ENCODE results near the gene UBE2I.

Gene UBE2I

DNA sequence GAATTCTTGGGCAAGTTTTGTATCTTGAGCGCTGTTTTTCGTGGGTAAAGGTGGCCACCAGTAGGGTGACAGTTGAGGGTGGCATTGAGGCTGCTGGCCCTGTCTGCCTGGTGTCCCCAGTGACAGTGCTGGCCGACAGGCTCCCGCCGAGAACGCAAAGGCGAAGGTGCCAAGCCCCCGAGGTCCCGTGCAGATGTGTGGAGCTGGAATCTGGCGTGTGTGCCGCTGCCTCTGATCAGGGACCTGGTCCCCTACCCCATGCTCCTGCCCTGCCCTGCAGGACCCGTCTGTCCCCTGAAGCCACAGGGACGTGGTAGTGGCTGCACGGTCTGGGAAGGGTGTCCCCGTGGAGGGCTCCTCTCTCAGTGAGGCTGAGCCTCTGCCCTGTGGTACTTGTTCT lies 3.5 kb downstream of the UBE2I start:
- Histone ChIP-seq H3K9me3 (ENCODE audit: control insufficient read depth, low read length) (no peaks in the 10 kb centered on the region), H3K27ac (ENCODE audit: insufficient read depth, low read depth, low read length, poor library complexity, severe bottlenecking) (no peak overlapping the region), H3K4me1 (ENCODE audit: control insufficient read depth, insufficient read depth, low read length) (peaks cover 12% of the 10 kb centered on the region), H3K4me3 (ENCODE audit: insufficient read depth, low read depth, low read length) (no peak overlapping the region), H3K36me3 (ENCODE audit: control insufficient read depth, insufficient read depth, low read length) (peaks cover 48% of the 10 kb centered on the region), H3K27me3 (ENCODE audit: control insufficient read depth, insufficient read depth, low read length, poor library complexity, severe bottlenecking) (no peaks in the 10 kb centered on the region)
- WGBS, 2 experiments, result 96% methylated on average over 15 of the region's 15 CpGs

DNA sequence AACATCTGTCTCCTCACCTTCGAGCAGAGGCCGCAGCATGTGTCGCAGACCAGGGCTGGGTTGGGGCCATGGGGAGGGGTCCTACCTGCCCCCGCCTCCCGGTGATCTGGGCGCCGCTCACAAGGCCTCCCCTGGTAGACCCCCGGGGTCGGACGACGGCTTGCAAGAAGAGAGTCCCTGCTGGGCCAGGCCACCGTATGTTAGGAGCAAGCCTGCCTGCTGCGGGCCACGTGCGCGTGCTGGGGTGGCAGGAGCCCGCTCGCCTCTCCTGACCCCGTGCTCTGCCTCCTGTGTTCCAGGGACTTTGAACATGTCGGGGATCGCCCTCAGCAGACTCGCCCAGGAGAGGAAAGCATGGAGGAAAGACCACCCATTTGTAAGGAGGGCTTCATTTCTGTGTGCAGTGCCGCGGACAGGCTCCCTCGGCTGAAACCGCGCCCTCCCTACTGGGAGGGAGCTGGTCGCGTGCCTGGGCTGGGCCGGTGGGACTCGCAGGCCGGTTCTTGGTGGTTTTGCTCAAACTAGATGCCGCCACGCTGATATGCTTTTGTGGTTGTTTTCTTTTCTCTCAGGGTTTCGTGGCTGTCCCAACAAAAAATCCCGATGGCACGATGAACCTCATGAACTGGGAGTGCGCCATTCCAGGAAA lies 4.4 kb downstream of the UBE2I start:
- Histone ChIP-seq H3K36me3 (ENCODE audit: control insufficient read depth, insufficient read depth, low read length) (peaks cover 57% of the 10 kb centered on the region), H3K4me1 (ENCODE audit: control insufficient read depth, insufficient read depth, low read length) (peaks cover 12% of the 10 kb centered on the region), H3K27me3 (ENCODE audit: control insufficient read depth, insufficient read depth, low read length, poor library complexity, severe bottlenecking) (no peaks in the 10 kb centered on the region), H3K9me3 (ENCODE audit: control insufficient read depth, low read length) (no peaks in the 10 kb centered on the region), H3K27ac (ENCODE audit: insufficient read depth, low read depth, low read length, poor library complexity, severe bottlenecking) (no peak overlapping the region), H3K4me3 (ENCODE audit: insufficient read depth, low read depth, low read length) (no peak overlapping the region)
- 93% methylated on average over 38 of the region's 38 CpGs for WGBS, 2 experiments

DNA sequence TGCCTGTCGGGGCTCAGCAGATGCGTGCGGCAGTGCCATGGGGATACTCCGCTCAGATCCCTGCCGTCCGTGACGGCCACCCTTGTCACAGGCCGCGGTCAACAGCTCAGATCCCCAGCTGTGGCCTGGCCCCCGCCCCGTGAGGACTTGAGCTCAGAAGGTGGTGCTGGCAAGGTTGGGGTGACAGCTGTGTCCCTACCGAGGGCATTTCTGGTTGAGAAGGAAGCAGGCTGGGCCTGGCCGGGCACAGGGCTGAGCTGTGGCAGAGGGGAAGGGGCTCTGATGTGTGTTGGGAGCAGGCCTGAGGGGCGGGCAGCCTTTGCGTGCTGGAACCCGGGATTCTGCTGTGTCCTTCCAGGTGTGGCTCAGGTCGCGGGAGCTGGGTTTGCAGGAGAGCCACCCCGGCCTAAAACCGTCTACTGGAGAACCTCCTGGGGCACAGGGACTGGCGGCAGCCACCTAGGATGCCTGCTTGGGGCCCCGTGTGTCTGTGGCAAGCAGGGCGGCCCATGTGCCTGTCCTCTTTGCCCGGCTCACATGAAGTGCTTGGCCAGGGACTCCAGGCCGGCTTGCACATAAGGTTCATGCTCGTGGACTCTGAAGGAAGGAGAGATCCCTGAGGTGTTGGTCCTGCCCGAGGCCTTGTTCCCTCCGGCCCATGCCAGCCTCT lies 5.1 kb downstream of the UBE2I start:
- peaks cover 12% of the 10 kb centered on the region for H3K4me1 ChIP-seq (ENCODE audit: control insufficient read depth, insufficient read depth, low read length)
- H3K4me3 ChIP-seq (ENCODE audit: insufficient read depth, low read depth, low read length), result no peak overlapping the region
- no peaks in the 10 kb centered on the region for H3K27me3 ChIP-seq (ENCODE audit: control insufficient read depth, insufficient read depth, low read length, poor library complexity, severe bottlenecking)
- WGBS, 2 experiments, result 96 to 97% methylated on average over 28 of the region's 28 CpGs
- H3K27ac ChIP-seq (ENCODE audit: insufficient read depth, low read depth, low read length, poor library complexity, severe bottlenecking), result no peak overlapping the region
- H3K36me3 ChIP-seq (ENCODE audit: control insufficient read depth, insufficient read depth, low read length), result peaks cover 63% of the 10 kb centered on the region
- H3K9me3 ChIP-seq (ENCODE audit: control insufficient read depth, low read length), result no peaks in the 10 kb centered on the region

DNA sequence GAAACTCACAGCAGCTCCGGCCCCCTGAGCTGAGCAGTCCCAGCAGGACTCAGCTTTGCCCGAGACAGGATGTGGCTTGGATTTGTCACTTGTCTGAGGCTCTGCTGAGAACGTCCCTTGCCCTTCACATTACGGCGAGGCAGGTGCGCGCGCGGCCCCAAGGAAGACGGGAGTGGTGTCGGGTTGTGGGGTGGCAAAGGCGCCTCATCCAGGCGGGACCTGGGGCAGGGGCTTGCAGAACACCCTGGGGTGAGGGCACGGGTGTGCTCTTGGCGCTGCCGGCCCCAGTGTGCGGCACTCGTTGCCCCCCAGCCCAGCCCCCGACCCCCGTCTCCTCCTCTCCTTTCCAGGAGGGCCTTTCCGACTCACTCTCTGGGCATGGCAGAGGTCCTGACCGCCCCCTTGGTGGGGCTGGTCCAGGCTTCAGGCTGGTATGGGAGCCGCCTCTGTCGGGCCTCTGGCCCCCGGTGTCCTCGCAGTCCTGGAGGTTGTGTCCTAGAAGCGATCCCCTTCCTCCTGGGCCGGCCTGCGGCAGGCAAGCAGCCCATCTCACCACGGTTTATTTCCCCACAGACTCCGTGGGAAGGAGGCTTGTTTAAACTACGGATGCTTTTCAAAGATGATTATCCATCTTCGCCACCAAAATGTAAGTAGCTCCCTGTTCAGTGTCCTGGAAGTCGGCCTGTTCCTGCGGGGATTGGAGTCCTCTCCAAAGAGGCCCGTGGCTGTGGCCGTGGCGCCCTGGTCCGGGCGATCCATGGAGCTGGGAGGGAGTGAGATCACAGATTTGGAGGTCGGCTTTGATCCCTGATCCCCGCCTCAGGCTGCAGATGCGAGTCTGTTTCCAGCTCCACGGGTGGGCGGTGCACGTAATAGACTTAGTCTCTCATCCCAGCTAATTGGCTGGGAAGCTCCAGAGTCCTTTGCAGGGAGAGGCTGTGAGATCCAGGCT lies 5.9 kb downstream of the UBE2I start:
- H3K36me3 ChIP-seq (ENCODE audit: control insufficient read depth, insufficient read depth, low read length), result peaks cover 72% of the 10 kb centered on the region
- no peak overlapping the region for H3K4me3 ChIP-seq (ENCODE audit: insufficient read depth, low read depth, low read length)
- 90% methylated on average over 46 of the region's 46 CpGs for WGBS, 2 experiments
- no peak overlapping the region for H3K27ac ChIP-seq (ENCODE audit: insufficient read depth, low read depth, low read length, poor library complexity, severe bottlenecking)
- H3K9me3 ChIP-seq (ENCODE audit: control insufficient read depth, low read length), result no peaks in the 10 kb centered on the region
- no peaks in the 10 kb centered on the region for H3K27me3 ChIP-seq (ENCODE audit: control insufficient read depth, insufficient read depth, low read length, poor library complexity, severe bottlenecking)
- H3K4me1 ChIP-seq (ENCODE audit: control insufficient read depth, insufficient read depth, low read length), result peaks cover 12% of the 10 kb centered on the region

- 97 to 98% methylated on average over 14 of the region's 14 CpGs for WGBS, 2 experiments
- Histone ChIP-seq H3K4me3 (ENCODE audit: insufficient read depth, low read depth, low read length) (no peak overlapping the region), H3K36me3 (ENCODE audit: control insufficient read depth, insufficient read depth, low read length) (peaks cover 78% of the 10 kb centered on the region), H3K27me3 (ENCODE audit: control insufficient read depth, insufficient read depth, low read length, poor library complexity, severe bottlenecking) (no peaks in the 10 kb centered on the region), H3K9me3 (ENCODE audit: control insufficient read depth, low read length) (no peaks in the 10 kb centered on the region), H3K27ac (ENCODE audit: insufficient read depth, low read depth, low read length, poor library complexity, severe bottlenecking) (no peak overlapping the region), H3K4me1 (ENCODE audit: control insufficient read depth, insufficient read depth, low read length) (peaks cover 12% of the 10 kb centered on the region)
Measured at GRCh38 chr16:1316033-1316405, 6.6 kb downstream of the UBE2I start.

DNA sequence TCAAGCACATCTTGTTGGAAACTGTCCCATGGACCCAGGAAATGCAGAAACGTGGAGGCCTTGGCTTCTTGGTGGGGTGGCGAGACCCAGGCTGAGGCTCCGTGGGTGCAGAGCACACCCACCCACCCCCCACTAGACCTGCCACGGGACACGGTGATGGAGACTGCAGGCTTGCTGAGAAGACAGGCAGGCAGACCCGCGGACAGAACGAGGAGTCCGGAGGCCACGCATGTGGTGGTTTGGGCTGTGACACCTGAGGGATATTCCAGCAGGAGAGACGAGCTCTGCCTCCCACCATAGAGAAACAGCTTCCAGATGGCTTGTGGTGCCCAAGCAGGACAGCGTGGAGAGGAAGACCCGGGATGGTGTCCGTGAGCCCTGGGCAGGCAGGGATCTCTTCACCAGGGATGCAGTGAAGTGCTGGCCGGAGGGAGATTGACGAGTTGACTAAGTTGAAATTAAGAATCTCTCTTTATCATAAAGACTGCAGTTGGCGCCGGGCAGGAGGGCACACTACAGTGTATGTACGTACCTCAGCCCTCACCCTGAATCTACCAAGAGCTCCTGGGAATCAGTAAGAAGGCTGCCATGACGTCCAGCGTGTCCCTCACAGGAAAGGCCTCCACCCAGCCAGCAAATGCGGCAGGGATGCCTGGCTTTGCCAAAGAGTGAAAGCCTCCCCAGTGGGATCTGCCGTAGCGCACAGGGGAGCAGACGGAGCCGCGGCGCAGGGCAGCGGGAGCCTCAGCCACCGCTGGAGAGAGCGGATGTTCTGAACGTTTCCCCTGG lies 8.2 kb downstream of the UBE2I start:
- Histone ChIP-seq H3K4me3 (ENCODE audit: insufficient read depth, low read depth, low read length) (no peak overlapping the region), H3K27me3 (ENCODE audit: control insufficient read depth, insufficient read depth, low read length, poor library complexity, severe bottlenecking) (no peaks in the 10 kb centered on the region), H3K4me1 (ENCODE audit: control insufficient read depth, insufficient read depth, low read length) (no peaks in the 10 kb centered on the region), H3K36me3 (ENCODE audit: control insufficient read depth, insufficient read depth, low read length) (peaks cover 74% of the 10 kb centered on the region), H3K27ac (ENCODE audit: insufficient read depth, low read depth, low read length, poor library complexity, severe bottlenecking) (no peak overlapping the region), H3K9me3 (ENCODE audit: control insufficient read depth, low read length) (no peaks in the 10 kb centered on the region)
- 96 to 97% methylated on average over 32 of the region's 32 CpGs for WGBS, 2 experiments

DNA sequence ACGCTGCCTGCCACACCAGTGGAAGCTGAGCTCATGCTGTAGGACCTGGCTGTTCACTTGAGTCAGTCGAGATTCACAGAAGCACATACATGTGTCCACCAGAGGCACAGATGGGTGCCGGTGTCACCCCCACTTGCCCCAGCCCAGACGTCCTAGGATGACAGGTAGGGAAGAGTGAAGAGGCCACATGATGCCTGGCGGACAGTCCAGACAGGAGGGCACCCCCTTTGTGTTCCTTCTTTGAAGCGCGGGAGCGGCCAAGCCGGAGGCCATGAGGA lies 8.8 kb downstream of the UBE2I start:
- WGBS, 2 experiments, result 87% methylated on average over 9 of the region's 9 CpGs
- Histone ChIP-seq H3K4me1 (ENCODE audit: control insufficient read depth, insufficient read depth, low read length) (no peaks in the 10 kb centered on the region), H3K4me3 (ENCODE audit: insufficient read depth, low read depth, low read length) (no peak overlapping the region), H3K36me3 (ENCODE audit: control insufficient read depth, insufficient read depth, low read length) (peaks cover 70% of the 10 kb centered on the region), H3K27me3 (ENCODE audit: control insufficient read depth, insufficient read depth, low read length, poor library complexity, severe bottlenecking) (no peaks in the 10 kb centered on the region), H3K9me3 (ENCODE audit: control insufficient read depth, low read length) (no peaks in the 10 kb centered on the region), H3K27ac (ENCODE audit: insufficient read depth, low read depth, low read length, poor library complexity, severe bottlenecking) (no peak overlapping the region)

DNA sequence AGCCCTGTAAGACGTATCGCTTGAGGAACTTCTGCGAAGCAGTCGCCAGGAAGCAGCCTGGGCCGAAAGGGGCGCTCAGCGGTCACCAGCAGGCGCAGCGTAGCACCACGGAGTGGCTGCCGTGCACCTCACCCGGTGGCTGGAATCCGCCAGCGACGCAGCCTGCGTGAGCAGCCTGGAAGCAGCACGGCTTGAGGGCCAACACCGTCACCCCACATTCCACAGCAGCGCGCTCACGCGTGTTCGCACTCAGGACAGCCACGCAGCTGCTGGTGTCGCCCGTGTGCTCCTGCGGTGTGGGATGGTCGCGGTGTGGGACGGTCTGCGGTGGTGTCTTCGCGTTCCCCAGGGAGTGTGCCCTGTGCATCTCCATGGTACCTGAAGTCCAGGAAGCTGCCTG lies 9.6 kb downstream of the UBE2I start:
- Histone ChIP-seq H3K4me1 (ENCODE audit: control insufficient read depth, insufficient read depth, low read length) (no peaks in the 10 kb centered on the region), H3K27ac (ENCODE audit: insufficient read depth, low read depth, low read length, poor library complexity, severe bottlenecking) (no peak overlapping the region), H3K36me3 (ENCODE audit: control insufficient read depth, insufficient read depth, low read length) (peaks cover 66% of the 10 kb centered on the region), H3K4me3 (ENCODE audit: insufficient read depth, low read depth, low read length) (no peak overlapping the region), H3K27me3 (ENCODE audit: control insufficient read depth, insufficient read depth, low read length, poor library complexity, severe bottlenecking) (no peaks in the 10 kb centered on the region), H3K9me3 (ENCODE audit: control insufficient read depth, low read length) (no peaks in the 10 kb centered on the region)
- WGBS, 2 experiments, result 94% methylated on average over 33 of the region's 33 CpGs

GRCh38 chr16:1320097-1320496 lies 10.7 kb downstream of the UBE2I start:
- Histone ChIP-seq H3K9me3 (ENCODE audit: control insufficient read depth, low read length) (no peaks in the 10 kb centered on the region), H3K36me3 (ENCODE audit: control insufficient read depth, insufficient read depth, low read length) (peaks cover 56% of the 10 kb centered on the region), H3K4me1 (ENCODE audit: control insufficient read depth, insufficient read depth, low read length) (no peaks in the 10 kb centered on the region), H3K4me3 (ENCODE audit: insufficient read depth, low read depth, low read length) (no peak overlapping the region), H3K27ac (ENCODE audit: insufficient read depth, low read depth, low read length, poor library complexity, severe bottlenecking) (no peak overlapping the region), H3K27me3 (ENCODE audit: control insufficient read depth, insufficient read depth, low read length, poor library complexity, severe bottlenecking) (no peaks in the 10 kb centered on the region)
- WGBS, 2 experiments, result 88 to 90% methylated on average over 12 of the region's 12 CpGs

Data from ectodermal cell (in vitro differentiated cells).